Cardiac muscle cell (in vitro differentiated cells and primary cell): ENCODE measurements around the gene ADAMTS10. TPM values are rescaled to one million over a fixed set of nuclear protein-coding genes. Genes with fewer than 3 reads are reported as not detected.
"Not testable (repeated sequence)": the region's sequence is repeated elsewhere in the genome, so short reads cannot be mapped to it uniquely, and the experiment has no call there.

ENCODE experiments used
- DNase-seq, 2 donors: peaks; one replicate each; pipeline versions ENCODE4 v3.0.0 to v3.0.0-alpha.2; 2010 to 2017; ENCODE audit warnings: low read depth in 1 of 2, low spot score in 1 of 2
- H3K27ac ChIP-seq: fragments of 200-600 bp; sonication (generic); 2 replicates; pipeline ENCODE4 v1.5.1; 2016
- H3K27me3 ChIP-seq: fragments of 200-600 bp; sonication (generic); 2 replicates; pipeline ENCODE4 v1.6.0; 2016; ENCODE audit warnings: control low read depth
- H3K36me3 ChIP-seq: fragments of 200-600 bp; sonication (generic); 2 replicates; pipeline ENCODE4 v1.5.1; 2016; ENCODE audit warnings: control low read depth
- H3K4me1 ChIP-seq: fragments of 200-600 bp; sonication (generic); 2 replicates; pipeline ENCODE4 v1.8.1; 2017; ENCODE audit warnings: low read depth, mild to moderate bottlenecking, mixed run types
- H3K4me3 ChIP-seq: fragments of 200-600 bp; sonication (generic); 2 replicates; pipeline ENCODE4 v1.5.1; 2016; ENCODE audit warnings: mild to moderate bottlenecking
- H3K9me3 ChIP-seq: fragments of 200-600 bp; sonication (generic); 2 replicates; pipeline ENCODE4 v1.5.1; 2017; ENCODE audit warnings: low read depth, mild to moderate bottlenecking, control low read depth
- polyA plus RNA-seq: library from polyadenylated mRNA; unstranded; fragments of >200 nt; fragmentation: Nextera tagmentation; extraction: Ambion mirVana; gene quantifications from 2 replicates; pipeline ENCODE4 v1.2.1, GENCODE V29; 2016
- total RNA-seq: library from RNA; depleted of rRNA; stranded (reverse); fragments of >200 nt; gene quantifications from 2 replicates; pipeline ENCODE4 v1.2.3, GENCODE V29; 2016
- TF ChIP-seq, protein P1 (sequence below): IDR thresholded peaks from 2 replicates; pipeline ENCODE4 v1.5.1; 2012; ENCODE audit warnings: low read depth, mild to moderate bottlenecking, low read length

ADAMTS10 gene
- total and polyA plus RNA-seq, 2 experiments from 2014 or later = 27.7 to 93.9 TPM

- Histone ChIP-seq H3K4me1 (no peaks in the 10 kb centered on the region), H3K27ac (no peak overlapping the region), H3K36me3 (no peaks in the 10 kb centered on the region), H3K9me3 (no peaks in the 10 kb centered on the region), H3K4me3 (no peak overlapping the region), H3K27me3 (no peaks in the 10 kb centered on the region)
- TF ChIP-seq, protein P1, sequence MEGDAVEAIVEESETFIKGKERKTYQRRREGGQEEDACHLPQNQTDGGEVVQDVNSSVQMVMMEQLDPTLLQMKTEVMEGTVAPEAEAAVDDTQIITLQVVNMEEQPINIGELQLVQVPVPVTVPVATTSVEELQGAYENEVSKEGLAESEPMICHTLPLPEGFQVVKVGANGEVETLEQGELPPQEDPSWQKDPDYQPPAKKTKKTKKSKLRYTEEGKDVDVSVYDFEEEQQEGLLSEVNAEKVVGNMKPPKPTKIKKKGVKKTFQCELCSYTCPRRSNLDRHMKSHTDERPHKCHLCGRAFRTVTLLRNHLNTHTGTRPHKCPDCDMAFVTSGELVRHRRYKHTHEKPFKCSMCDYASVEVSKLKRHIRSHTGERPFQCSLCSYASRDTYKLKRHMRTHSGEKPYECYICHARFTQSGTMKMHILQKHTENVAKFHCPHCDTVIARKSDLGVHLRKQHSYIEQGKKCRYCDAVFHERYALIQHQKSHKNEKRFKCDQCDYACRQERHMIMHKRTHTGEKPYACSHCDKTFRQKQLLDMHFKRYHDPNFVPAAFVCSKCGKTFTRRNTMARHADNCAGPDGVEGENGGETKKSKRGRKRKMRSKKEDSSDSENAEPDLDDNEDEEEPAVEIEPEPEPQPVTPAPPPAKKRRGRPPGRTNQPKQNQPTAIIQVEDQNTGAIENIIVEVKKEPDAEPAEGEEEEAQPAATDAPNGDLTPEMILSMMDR = no peak
- peak in 1 of 2 donors; percentile 41 for DNase-seq
Measured at GRCh38 chr19:8566855-8567254, 43.7 kb downstream of the ADAMTS10 start.

- H3K4me1 ChIP-seq, H3K36me3 ChIP-seq, DNase-seq, H3K27ac ChIP-seq, H3K4me3 ChIP-seq, H3K27me3 ChIP-seq, H3K9me3 ChIP-seq: not testable (repeated sequence)
Measured at GRCh38 chr19:8564866-8565265, 45.6 kb downstream of the ADAMTS10 start.

- Histone ChIP-seq H3K36me3 (no peaks in the 10 kb centered on the region), H3K27me3 (no peaks in the 10 kb centered on the region), H3K9me3 (no peaks in the 10 kb centered on the region), H3K4me3 (no peak overlapping the region), H3K4me1 (no peaks in the 10 kb centered on the region), H3K27ac (no peak overlapping the region)
- TF ChIP-seq, protein P1 = no peak
- no peak for DNase-seq
Measured at GRCh38 chr19:8561075-8561764, 49.3 kb downstream of the ADAMTS10 start.

GRCh38 chr19:8558325-8558724 is 52.2 kb downstream of the ADAMTS10 start:
- Histone ChIP-seq H3K9me3 (no peaks in the 10 kb centered on the region), H3K27me3 (no peaks in the 10 kb centered on the region), H3K4me1 (no peaks in the 10 kb centered on the region), H3K4me3 (no peak overlapping the region), H3K36me3 (no peaks in the 10 kb centered on the region), H3K27ac (no peak overlapping the region)
- no peak for DNase-seq
- TF ChIP-seq, protein P1 = no peak

- Histone ChIP-seq H3K4me1 (no peaks in the 10 kb centered on the region), H3K27me3 (no peaks in the 10 kb centered on the region), H3K27ac (no peak overlapping the region), H3K4me3 (no peak overlapping the region), H3K9me3 (no peaks in the 10 kb centered on the region), H3K36me3 (no peaks in the 10 kb centered on the region)
- TF ChIP-seq, protein P1 = no peak
- no peak for DNase-seq
Measured at GRCh38 chr19:8557642-8558238, 52.8 kb downstream of the ADAMTS10 start.

DNA sequence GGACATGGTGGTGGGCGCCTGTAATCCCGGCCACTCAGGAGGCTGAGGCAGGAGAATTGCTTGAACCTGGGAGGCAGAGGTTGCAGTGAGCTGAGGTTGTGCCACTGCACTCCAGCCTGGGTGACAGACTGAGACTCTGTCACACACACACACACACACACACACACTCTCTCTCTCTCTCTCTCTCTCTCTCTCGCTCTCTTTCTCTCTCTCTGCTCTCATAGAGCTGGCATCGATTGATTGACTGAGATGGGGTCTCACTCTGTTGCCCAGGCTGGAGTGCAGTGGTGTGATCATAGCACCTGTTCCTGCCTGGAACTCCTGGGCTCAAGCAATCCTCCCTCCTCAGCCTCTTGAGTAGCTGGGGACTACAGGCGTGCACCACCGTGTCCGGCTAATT is 56.8 kb downstream of the ADAMTS10 start:
- H3K9me3 ChIP-seq = not testable (repeated sequence)

More for the DNA sequence above, 56.8 kb downstream of the ADAMTS10 start:
- H3K4me3 ChIP-seq, DNase-seq, H3K27me3 ChIP-seq, H3K36me3 ChIP-seq, H3K4me1 ChIP-seq, H3K27ac ChIP-seq: not testable (repeated sequence)
